ENCODE measurements around the gene OR5AK2.

DNA sequence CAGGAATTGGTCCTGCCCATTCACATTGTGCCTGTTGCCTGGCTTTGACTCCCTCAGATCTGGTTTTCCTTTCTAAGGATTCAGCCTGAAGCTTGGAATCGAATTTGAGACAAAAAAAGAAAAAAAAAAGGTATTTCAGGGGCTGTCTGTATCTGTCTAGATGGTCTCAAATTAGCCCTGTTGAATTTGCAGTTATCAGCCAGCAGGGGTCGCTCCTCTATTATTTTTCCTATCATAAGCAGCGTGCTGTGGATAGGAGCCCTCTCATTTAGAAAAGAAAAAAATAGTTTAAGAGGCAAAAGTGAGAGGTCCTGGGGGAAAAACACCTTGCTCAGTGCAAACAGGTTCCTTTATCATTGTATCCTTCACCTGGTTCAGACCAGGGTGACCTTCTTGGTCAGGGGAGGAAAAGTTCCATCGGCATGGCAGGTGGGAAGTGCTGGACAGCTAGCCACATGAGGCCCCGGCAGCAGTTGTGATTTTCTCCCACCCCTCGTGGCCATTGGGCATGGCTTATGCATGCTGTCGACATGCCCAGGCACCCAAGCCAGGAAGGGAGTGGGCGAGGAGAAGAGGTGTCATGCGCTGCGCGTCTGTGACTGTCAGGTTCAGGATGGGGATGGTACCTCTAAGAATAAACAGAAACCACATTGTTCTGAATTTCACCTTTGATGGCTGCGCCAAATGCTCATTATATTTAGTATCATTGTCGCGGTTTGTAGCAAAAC is 13.1 kb downstream of the OR5AK2 start:
- TF ChIP-seq, protein P1, sequence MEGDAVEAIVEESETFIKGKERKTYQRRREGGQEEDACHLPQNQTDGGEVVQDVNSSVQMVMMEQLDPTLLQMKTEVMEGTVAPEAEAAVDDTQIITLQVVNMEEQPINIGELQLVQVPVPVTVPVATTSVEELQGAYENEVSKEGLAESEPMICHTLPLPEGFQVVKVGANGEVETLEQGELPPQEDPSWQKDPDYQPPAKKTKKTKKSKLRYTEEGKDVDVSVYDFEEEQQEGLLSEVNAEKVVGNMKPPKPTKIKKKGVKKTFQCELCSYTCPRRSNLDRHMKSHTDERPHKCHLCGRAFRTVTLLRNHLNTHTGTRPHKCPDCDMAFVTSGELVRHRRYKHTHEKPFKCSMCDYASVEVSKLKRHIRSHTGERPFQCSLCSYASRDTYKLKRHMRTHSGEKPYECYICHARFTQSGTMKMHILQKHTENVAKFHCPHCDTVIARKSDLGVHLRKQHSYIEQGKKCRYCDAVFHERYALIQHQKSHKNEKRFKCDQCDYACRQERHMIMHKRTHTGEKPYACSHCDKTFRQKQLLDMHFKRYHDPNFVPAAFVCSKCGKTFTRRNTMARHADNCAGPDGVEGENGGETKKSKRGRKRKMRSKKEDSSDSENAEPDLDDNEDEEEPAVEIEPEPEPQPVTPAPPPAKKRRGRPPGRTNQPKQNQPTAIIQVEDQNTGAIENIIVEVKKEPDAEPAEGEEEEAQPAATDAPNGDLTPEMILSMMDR (IDR thresholded peaks at IDR 0.05): peak in 2 of 3 experiments; percentile 5 to 45
- TF ChIP-seq POLR2A (IDR thresholded peaks at IDR 0.05): no peak
